Measurements from ENCODE around the gene CHRD. TPM values are rescaled to one million over a fixed set of nuclear protein-coding genes. Genes with fewer than 3 reads are reported as not detected.

Gene CHRD
- polyA plus RNA-seq, 1 of the 3 experiments (the other 2 are of a cell fraction), result 0.95 TPM

GRCh38 chr3:184345317-184346144, 34.3 kb upstream of the CHRD start:
- peak; percentile 73 for DNase-seq
- peaks cover 3 to 37% of the 10 kb centered on the region in 2 experiments for H3K36me3 ChIP-seq (replicated peaks in 1 of 2; ENCODE audit: control insufficient read depth in 1 of 2, insufficient read depth in 2 of 2, low read length in 1 of 2)
- no peak overlapping the region for H3K4me2 ChIP-seq
- no peaks in the 10 kb centered on the region for H3K9me3 ChIP-seq
- no peaks in the 10 kb centered on the region for H3K9me2 ChIP-seq
- peak; percentile 54 for TF ChIP-seq CTCF (IDR thresholded peaks at IDR 0.05)
- 0 out of 2 replicates have a peak, but pooled peaks have one; percentile 26 for TF ChIP-seq MXI1 (IDR thresholded peaks at IDR 0.05; ENCODE audit: low read depth, low read length)
- peak; percentile 71 for TF ChIP-seq PBX3 (IDR thresholded peaks at IDR 0.05)
- peak; percentile 40; the same call in 1 of the 2 replicates for TF ChIP-seq USF1 (IDR thresholded peaks at IDR 0.05; ENCODE audit: borderline replicate concordance, low read depth)
- TF ChIP-seq JUND (IDR thresholded peaks at IDR 0.05), result no peak
- WGBS (ENCODE audit: low lambda C conversion rate), result 77% methylated on average over 9 of the region's 14 CpGs
- peaks cover 0 to under 1% of the 10 kb centered on the region in 2 experiments; a peak in 2 of 4 replicates for H3K4me1 ChIP-seq (ENCODE audit: control insufficient read depth in 1 of 2, insufficient read depth in 2 of 2, low read depth in 1 of 2, low read length in 1 of 2)
- no peak overlapping the region for H3K27ac ChIP-seq (ENCODE audit: low read depth in 2 of 2, low read length in 1 of 2)
- peaks cover 4% of the 10 kb centered on the region for H3F3A ChIP-seq (replicated peaks; ENCODE audit: insufficient read depth)
- ChIA-PET CTCF (interaction anchor here (1.0 to 5.3 kb wide), 6 partner anchors 8 to 96 kb away, joined by 3 to 42 read pairs (median 3); partner anchors contain the start of genes EEF1AKMT4 and FAM131A), POLR2A (interaction anchor here (0.9 to 3.0 kb wide), 3 partner anchors 8 to 16 kb away, joined by 4 to 11 read pairs (median 4); partner anchors contain the start of genes CLCN2, FAM131A and POLR2H)
- H3K9ac ChIP-seq, result no peak overlapping the region
- H4K20me1 ChIP-seq (ENCODE audit: insufficient read depth), result 0 out of 2 replicates have a peak, but pooled peaks cover 5% of the 10 kb centered on the region
- no peak overlapping the region for H2AFZ ChIP-seq (ENCODE audit: low read depth)
- no peaks in the 10 kb centered on the region for H3K27me3 ChIP-seq (ENCODE audit: insufficient read depth)
- H3K79me2 ChIP-seq (ENCODE audit: insufficient read depth), result peaks cover 16% of the 10 kb centered on the region; the same call in 1 of the 2 replicates
- H3K4me3 ChIP-seq (ENCODE audit: low read depth in 2 of 2, low read length in 1 of 2), result no peak overlapping the region

GRCh38 chr3:184346480-184347190, 33.2 kb upstream of the CHRD start:
- H3K4me3 ChIP-seq (ENCODE audit: low read depth in 2 of 2, low read length in 1 of 2), result no peak overlapping the region
- no peaks in the 10 kb centered on the region for H3K9me3 ChIP-seq
- DNase-seq, result no peak
- H3K9ac ChIP-seq, result no peak overlapping the region
- POLR2A ChIA-PET, result interaction anchor here (0.6 to 3.0 kb wide), 3 partner anchors 8 to 15 kb away, joined by 3 to 12 read pairs (median 11); partner anchors contain the start of genes CLCN2 and POLR2H
- 0 out of 2 replicates have a peak, but pooled peaks cover 2% of the 10 kb centered on the region for H4K20me1 ChIP-seq (ENCODE audit: insufficient read depth)
- peaks cover 3 to 44% of the 10 kb centered on the region in 2 experiments for H3K36me3 ChIP-seq (replicated peaks in 1 of 2; ENCODE audit: control insufficient read depth in 1 of 2, insufficient read depth in 2 of 2, low read length in 1 of 2)
- H3K27me3 ChIP-seq (ENCODE audit: insufficient read depth), result no peaks in the 10 kb centered on the region
- H3K4me2 ChIP-seq, result no peak overlapping the region
- no peak overlapping the region for H2AFZ ChIP-seq (ENCODE audit: low read depth)
- peaks cover 4% of the 10 kb centered on the region for H3F3A ChIP-seq (replicated peaks; ENCODE audit: insufficient read depth)
- peaks cover 0 to 6% of the 10 kb centered on the region in 2 experiments; a peak in 2 of 4 replicates for H3K4me1 ChIP-seq (ENCODE audit: control insufficient read depth in 1 of 2, insufficient read depth in 2 of 2, low read depth in 1 of 2, low read length in 1 of 2)
- no peak overlapping the region for H3K27ac ChIP-seq (ENCODE audit: low read depth in 2 of 2, low read length in 1 of 2)
- peaks cover 5% of the 10 kb centered on the region; the same call in 1 of the 2 replicates for H3K79me2 ChIP-seq (ENCODE audit: insufficient read depth)
- 94% methylated on average over 8 of the region's 20 CpGs for WGBS (ENCODE audit: low lambda C conversion rate)
- CTCF ChIA-PET, result interaction anchor here (1.3 to 5.3 kb wide), 3 partner anchors 8 to 25 kb away, joined by 3 to 42 read pairs (median 15); no protein-coding TSS in a partner anchor
- H3K9me2 ChIP-seq, result no peaks in the 10 kb centered on the region
- TF ChIP-seq CTCF (IDR thresholded peaks at IDR 0.05) (no peak), IRF3 (IDR thresholded peaks at IDR 0.05; ENCODE audit: low read depth, low read length) (no peak), GATA2 (CRISPR knock-in tag; IDR thresholded peaks at IDR 0.05) (no peak), ZBTB33 (IDR thresholded peaks at IDR 0.05; ENCODE audit: borderline replicate concordance, low read depth) (no peak), RXRA (IDR thresholded peaks at IDR 0.05; ENCODE audit: borderline replicate concordance, low read depth) (no peak), EZH2phosphoT487 (IDR thresholded peaks at IDR 0.05; ENCODE audit: borderline replicate concordance, low read depth) (no peak), FOXM1 (IDR thresholded peaks at IDR 0.05; ENCODE audit: low read depth) (no peak)
